Stimulated activated CD8-positive, alpha-beta memory T cell treated with anti-CD3 and anti-CD28 coated beads, Interleukin-15, amount 100 ng/mL, for 1 hour (primary cell): ENCODE measurements around the gene TUBB2B.

Experiments
- DNase-seq: peaks from one replicate; pipeline ENCODE4 v3.0.0-alpha.2; 2020; ENCODE audit warnings: low read depth

The TUBB2B gene

DNA sequence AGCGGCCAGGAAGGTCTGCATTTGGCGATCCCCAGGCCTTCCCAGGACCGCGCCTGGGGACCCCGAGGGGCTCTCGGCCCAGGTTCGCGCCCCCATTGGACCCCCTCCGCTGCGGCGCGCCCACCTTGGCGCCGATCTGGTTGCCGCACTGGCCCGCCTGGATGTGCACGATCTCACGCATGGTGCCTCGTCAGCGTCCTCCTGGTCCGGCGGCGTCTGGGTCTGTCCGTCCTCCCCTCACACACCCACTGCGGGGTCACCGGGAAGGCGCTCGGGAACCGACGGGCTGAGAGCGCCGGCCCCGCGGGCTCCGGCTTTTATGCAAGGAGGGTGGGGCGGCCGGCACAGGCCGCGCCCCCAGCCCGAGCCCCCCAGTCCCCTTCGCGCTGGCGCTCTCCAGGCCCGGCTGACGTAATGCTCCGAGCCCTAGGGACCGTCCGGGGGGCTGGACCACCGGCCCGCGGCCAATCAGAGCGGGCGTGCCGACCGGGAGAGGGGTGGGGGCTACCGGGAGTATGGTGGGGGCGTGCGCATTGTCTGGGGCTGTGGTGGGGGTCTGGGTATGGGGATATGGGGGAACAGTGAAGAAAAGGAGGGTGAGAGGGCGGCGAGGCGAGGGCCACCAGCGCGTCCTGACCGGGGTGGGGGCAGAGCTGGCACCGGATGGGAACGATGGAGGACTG is at the start of gene TUBB2B:
Gene TUBB2B (minus strand): TSS at position 291 of the 683 bp plus-strand sequence. CDS start 110 bp downstream, at position 181.
- DNase-seq = no peak

- DNase-seq = no peak
Observed at GRCh38 chr6:3277251-3277650, 49.8 kb upstream of the TUBB2B start.

- DNase-seq = no peak
Observed at GRCh38 chr6:3276174-3277167, 49.0 kb upstream of the TUBB2B start.

GRCh38 chr6:3273707-3274521 is 46.5 kb upstream of the TUBB2B start:
- DNase-seq = no peak

DNA sequence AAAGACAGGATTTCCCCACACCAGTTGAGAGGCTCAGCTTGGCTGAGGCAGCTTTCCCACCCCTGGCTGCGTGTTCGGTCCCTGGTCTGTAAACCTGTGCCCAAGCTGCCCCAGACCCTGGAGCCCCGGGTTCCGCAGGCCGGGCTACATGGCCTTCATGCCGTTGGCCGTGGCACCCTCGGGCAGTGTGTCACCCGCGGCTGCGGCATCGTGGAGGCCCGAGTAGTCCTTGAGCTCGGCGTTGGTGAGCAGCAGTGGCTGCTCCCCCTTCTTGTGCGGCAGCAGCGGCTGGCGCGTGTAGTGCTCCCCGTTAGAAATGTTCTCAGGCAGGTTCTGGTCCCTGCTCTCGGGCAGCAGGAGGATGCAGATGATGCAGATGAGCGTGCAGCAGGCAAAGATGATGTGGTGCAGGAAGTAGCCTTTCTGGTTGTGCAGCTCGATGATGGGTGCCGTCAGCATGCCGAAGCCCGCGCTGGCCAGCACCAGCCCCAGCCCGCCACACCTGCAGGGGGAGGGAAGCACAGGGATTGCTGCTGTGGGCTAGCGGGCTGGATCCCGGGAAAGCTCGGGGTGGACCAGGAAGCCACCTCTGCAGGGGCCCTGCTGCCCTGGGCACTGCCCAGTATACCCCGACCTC is 45.6 kb upstream of the TUBB2B start:
- no peak for DNase-seq

- DNase-seq = no peak
Observed at GRCh38 chr6:3271756-3272155, 44.3 kb upstream of the TUBB2B start.

DNA sequence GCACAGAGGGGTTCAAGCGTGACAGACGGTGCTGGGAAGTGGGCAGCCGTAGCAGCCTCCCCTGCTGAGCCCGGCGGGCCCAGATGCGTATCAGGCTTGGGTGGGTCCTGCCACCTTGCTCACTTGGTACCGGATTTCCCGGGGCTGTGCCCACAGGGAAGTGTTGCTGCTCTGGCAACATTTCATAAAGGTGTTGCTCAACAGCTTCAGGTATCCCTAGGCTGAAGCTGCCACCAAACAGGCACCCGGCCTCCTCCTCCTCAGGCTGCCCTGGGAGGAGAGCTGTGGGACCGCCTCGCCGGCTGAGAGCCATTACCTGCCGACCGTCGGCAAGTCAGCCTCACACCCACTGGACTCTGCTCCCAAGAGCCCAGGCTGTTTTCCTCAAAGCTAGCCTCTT is 42.8 kb upstream of the TUBB2B start:
- no peak for DNase-seq

GRCh38 chr6:3269281-3269975 is 42.0 kb upstream of the TUBB2B start:
- DNase-seq = no peak

DNA sequence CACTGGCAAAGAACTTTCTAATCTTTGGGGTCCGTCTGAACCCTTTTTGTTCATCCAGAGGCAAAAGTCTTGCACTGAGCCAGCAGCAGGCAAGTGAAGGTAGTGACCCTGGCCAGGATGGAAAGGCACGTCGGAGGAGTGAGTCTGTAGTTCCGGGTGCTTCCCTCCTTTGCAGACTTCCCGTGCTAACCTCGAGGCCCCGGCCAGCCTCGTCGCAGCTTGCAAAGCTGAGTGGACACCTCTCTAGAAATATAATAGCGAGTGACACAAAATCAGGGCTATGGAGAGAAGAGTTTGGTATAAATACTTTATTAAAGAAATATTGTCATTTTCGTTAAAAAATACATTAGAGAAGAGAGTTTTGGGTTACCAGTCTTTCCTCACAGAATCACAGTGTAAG is 41.2 kb upstream of the TUBB2B start:
- DNase-seq = no peak

- DNase-seq = no peak
Observed at GRCh38 chr6:3267162-3267561, 39.7 kb upstream of the TUBB2B start.

DNA sequence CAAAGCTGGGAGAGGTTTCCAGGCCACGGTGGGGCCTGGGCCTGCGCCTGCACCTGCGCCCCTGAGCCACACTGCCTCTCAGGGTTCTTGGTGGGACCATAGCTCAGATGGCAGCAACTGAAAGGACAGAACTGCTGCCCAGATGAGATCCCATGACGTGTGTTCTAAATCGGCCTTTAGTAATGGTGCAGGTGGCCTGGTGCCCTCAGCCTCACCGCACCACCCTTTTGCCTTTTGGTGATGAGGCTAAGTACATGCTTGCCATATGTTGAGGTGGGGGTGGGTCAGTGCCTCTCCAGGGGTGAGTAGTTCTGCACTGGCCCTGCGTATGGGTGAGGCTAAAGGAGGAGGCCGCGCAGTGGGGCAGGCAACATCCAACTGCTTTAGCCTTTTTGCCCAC is 38.7 kb upstream of the TUBB2B start:
- no peak for DNase-seq

DNA sequence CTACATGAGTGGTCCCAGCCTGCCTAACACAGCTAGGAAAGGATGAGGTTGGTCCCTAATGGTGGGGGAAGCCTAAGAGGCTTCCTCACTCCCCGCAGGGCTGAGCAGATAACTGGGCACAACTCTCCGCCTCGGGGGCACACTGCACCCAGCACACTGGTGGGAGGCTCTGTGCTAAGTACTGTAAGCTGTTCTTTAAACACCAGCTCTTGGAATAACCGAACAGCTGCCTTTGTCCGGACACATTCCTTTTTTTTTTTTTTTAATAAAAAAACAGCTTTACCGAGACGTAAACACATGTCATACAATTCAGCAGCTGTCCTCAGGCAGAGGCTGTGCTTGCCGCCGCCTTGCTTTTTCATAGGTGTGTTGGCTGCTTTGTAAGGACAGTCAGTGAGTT is 38.2 kb upstream of the TUBB2B start:
- no peak for DNase-seq

GRCh38 chr6:3264356-3264755 is 36.9 kb upstream of the TUBB2B start:
- DNase-seq = no peak

GRCh38 chr6:3263096-3263495 is 35.6 kb upstream of the TUBB2B start:
- DNase-seq = no peak

- no peak for DNase-seq
Observed at GRCh38 chr6:3261921-3262320, 34.5 kb upstream of the TUBB2B start.

- DNase-seq = no peak
Observed at GRCh38 chr6:3261518-3261820, 34.0 kb upstream of the TUBB2B start.

DNA sequence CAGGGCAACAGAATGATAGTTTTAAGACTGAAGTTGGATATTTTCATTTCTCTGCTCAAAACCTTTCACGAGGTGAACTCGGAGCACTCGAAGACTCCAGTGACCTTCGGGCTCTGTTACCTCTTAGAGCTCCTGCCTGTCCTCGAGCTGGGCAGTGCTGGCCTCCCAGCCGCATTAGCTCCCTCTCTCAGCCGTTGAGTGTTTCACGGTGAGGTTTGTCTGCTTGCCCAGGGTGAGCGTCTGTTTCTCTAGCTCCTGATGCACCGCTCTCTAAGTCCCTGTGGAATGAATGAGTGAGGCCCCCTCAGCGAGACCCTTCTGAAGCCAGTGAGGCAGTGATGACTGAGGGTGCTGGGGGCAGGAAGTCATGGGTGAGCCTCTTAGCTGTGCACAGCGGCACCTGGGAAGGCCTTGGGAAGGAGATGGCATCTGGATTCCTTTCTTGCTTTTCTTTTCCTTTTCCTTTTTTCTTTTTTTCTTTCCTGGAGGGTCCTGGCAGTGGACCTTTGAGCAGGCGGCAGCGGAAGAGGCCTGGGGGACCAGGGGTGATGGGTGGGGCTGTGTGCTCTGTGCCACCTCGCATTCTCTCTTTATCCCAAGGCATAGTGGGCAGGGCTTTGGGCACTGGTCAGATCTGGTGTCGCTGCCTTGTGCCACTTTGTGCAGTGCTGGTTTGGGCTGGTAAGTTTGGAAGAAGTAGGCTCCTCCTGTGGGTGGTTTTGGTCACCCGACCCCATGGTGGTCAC is 33.5 kb upstream of the TUBB2B start:
- no peak for DNase-seq

GRCh38 chr6:3260296-3260695 is 32.8 kb upstream of the TUBB2B start:
- no peak for DNase-seq

DNA sequence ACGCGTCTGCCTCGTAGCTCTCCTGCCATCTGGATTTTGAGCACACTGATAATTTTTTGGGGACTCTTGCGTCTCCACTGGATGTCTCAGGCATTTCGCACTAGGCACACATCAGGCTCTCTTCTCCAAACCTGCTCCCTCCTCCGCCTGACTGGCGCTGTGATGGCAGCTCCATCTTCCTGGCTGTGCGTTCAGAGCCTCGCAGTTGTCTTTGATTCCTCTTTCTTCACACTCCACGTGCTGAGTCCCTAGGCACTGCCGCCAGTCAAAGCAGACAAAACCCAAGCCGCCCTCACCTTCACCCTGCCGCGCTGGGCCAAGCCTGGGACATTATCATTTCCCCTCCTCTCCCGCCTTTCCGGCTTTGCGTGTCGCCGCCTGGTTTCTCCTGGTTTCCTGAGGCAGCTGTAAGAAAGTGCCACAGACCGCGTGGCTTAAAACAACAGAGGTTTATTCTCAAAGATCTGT is 32.1 kb upstream of the TUBB2B start:
- DNase-seq = no peak

DNA sequence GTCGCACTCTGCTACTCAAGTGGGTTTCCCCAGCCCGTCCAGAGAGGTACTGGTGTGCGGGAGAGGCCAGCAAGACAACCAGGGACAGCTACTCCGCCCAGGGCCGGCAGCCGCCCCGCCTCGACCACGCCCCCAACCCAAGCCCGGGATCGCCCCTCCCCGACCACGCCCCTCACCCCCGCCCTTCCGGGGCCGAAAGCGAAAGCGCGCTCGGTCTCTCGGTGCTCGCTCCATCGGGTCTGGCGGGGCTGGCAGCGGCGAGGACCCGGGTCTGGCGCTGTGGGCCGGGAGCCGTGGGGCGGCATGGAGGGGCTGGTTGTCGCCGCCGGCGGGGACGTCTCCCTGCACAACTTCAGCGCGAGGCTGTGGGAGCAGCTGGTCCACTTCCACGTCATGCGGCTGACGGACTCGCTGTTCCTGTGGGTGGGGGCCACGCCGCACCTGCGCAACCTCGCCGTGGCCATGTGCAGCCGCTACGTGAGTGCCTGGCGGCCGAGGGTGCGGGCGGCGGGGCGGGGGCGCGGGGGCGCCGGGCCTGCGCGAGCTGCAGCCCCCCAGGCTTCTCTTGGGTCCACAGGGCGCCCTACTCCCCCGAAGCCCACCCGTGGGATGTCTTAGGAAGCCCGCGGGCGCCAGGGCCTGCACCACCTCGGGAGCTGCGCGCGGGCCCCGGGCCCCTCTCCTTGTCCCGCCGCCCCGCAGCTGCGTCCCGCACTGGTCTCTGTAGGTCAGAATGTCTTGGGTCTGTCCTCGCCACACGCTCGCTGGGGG is 31.5 kb upstream of the TUBB2B start, which contains the start of gene PSMG4:
Gene PSMG4 (plus strand): TSS at position 228 of the 771 bp plus-strand sequence. CDS start 76 bp downstream, at position 304.
- peak; percentile 94 for DNase-seq
